RKO (cell line): ENCODE results near the gene SHFL.

Experiments
- DNase-seq: peaks from one replicate; pipeline ENCODE4 v3.0.0-alpha.2; 2016; ENCODE audit warnings: low spot score

The SHFL gene

GRCh38 chr19:10109528-10109927 is 23.4 kb downstream of the SHFL start:
- no peak for DNase-seq

- no peak for DNase-seq
Observed at GRCh38 chr19:10110076-10110971, 24.2 kb downstream of the SHFL start.

GRCh38 chr19:10110972-10111317 is 24.8 kb downstream of the SHFL start:
- DNase-seq = no peak

GRCh38 chr19:10111405-10111811 is 25.3 kb downstream of the SHFL start, which contains the start of gene P2RY11:
P2RY11 (plus strand) TSS chr19:10111693; CDS start chr19:10111722, 29 bp downstream.
- no peak for DNase-seq

GRCh38 chr19:10112037-10112761 is 26.1 kb downstream of the SHFL start:
- peak; percentile 35 for DNase-seq

GRCh38 chr19:10112895-10113591 is 26.9 kb downstream of the SHFL start:
- peak; percentile 60 for DNase-seq

- no peak for DNase-seq
Observed at GRCh38 chr19:10113592-10113963, 27.5 kb downstream of the SHFL start.

- no peak for DNase-seq
Observed at GRCh38 chr19:10113964-10114650, 28.0 kb downstream of the SHFL start.

GRCh38 chr19:10114651-10115391 is 28.7 kb downstream of the SHFL start:
- DNase-seq = peak; percentile 34

GRCh38 chr19:10115392-10116084 is 29.4 kb downstream of the SHFL start:
- no peak for DNase-seq

GRCh38 chr19:10116085-10116865 is 30.2 kb downstream of the SHFL start:
- no peak for DNase-seq

GRCh38 chr19:10116866-10117616 is 30.9 kb downstream of the SHFL start:
- DNase-seq = no peak

- DNase-seq = peak; percentile 81
Observed at GRCh38 chr19:10118960-10119359, 32.8 kb downstream of the SHFL start.

GRCh38 chr19:10120538-10121189 is 34.5 kb downstream of the SHFL start:
- DNase-seq = peak; percentile 85

GRCh38 chr19:10122045-10122444 is 35.9 kb downstream of the SHFL start:
- DNase-seq = no peak

GRCh38 chr19:10124429-10124828 is 38.3 kb downstream of the SHFL start:
- no peak for DNase-seq

- no peak for DNase-seq
Observed at GRCh38 chr19:10126213-10126639, 40.1 kb downstream of the SHFL start.

GRCh38 chr19:10132905-10133304 is 46.8 kb downstream of the SHFL start:
- DNase-seq = no peak

- DNase-seq = no peak
Observed at GRCh38 chr19:10133596-10133995, 47.5 kb downstream of the SHFL start.
